HCT116 (cell line): Measurements from ENCODE around the gene FOXD3. TPM values are rescaled to one million over a fixed set of nuclear protein-coding genes. Genes with fewer than 3 reads are reported as not detected.

Source experiments
- ATAC-seq: fragments of 200-7000 bp; cut with Tn5 transposase; 2 replicates; pipeline ENCODE4 v1.9.1; 2020; ENCODE audit warnings: mild to moderate bottlenecking, moderate library complexity
- BruUV-seq: library from RNA; stranded (reverse); fragments of 400-500 nt; replicated peaks from 2 replicates; lab custom pipeline; 2021; lab: Mats Ljungman, UMichigan
- CTCF ChIA-PET: fragments of 300-600 bp; sonication (Branson Sonifier 250); formaldehyde crosslinking; loops from one replicate; lab custom pipeline; 2021; ENCODE audit warnings: antibody characterized with exemption; lab: Charles Lee
- POLR2A ChIA-PET: fragments of 300-600, 350-600 bp; sonication (Branson Sonifier 250); formaldehyde crosslinking; loops from one replicate; lab custom pipeline; 2021; ENCODE audit warnings: antibody characterized with exemption; lab: Charles Lee
- RAD21 ChIA-PET, 2 experiments: fragments of 300-600 bp; sonication (Branson Sonifier 250); formaldehyde crosslinking; loops; one replicate each; lab custom pipeline; 2023; ENCODE audit warnings: low total read pairs in 2 of 2; ENCODE audit not compliant: uncharacterized antibody in 2 of 2, unreplicated experiment in 2 of 2, low non-redundant PET in 1 of 2; lab: Charles Lee
- DNase-seq: peaks from one replicate; pipeline ENCODE4 v3.0.0-alpha.2; 2010; ENCODE audit warnings: low read depth, low spot score
- H2AFZ ChIP-seq: fragments of 200-600 bp; shearing (Covaris generic), sonication (generic); 2 replicates; pipeline ENCODE4 v1.6.1; 2017; ENCODE audit warnings: low read depth, mixed run types, mixed read lengths, antibody characterized with exemption, low read length; ENCODE audit not compliant: poor library complexity, severe bottlenecking
- H3K27ac ChIP-seq: 2 replicates; pipeline ENCODE4 v1.5.1; 2012; ENCODE audit warnings: low read depth, low read length
- H3K27me3 ChIP-seq: fragments of 200-600 bp; sonication (generic); 2 replicates; pipeline ENCODE4 v1.6.1; 2016; ENCODE audit warnings: mixed run types, low read length, mixed read lengths; ENCODE audit not compliant: insufficient read depth
- H3K36me3 ChIP-seq, 2 experiments: fragments of 200-500 bp in 1 of 2; fragments of 200-600 bp in 1 of 2; sonication (Bioruptor generic) in 1 of 2; sonication (generic) in 1 of 2; 2 replicates each; pipeline versions ENCODE4 v1.5.1 to v1.6.1; 2014 to 2016; ENCODE audit warnings: low read length in 2 of 2, inconsistent platforms in 1 of 2, mixed read lengths in 1 of 2, mixed run types in 1 of 2; ENCODE audit not compliant: insufficient read depth in 2 of 2, control insufficient read depth in 1 of 2
- H3K4me1 ChIP-seq, 2 experiments: fragments of 200-600 bp in 1 of 2; sonication (generic) in 1 of 2; 2 replicates each; pipeline versions ENCODE4 v1.5.1 to v1.6.1; 2012 to 2017; ENCODE audit warnings: low read length in 2 of 2, inconsistent platforms in 1 of 2, mild to moderate bottlenecking in 1 of 2, mixed read lengths in 1 of 2, mixed run types in 1 of 2, moderate library complexity in 1 of 2; ENCODE audit not compliant: insufficient read depth in 2 of 2, control insufficient read depth in 1 of 2
- H3K4me2 ChIP-seq: fragments of 200-600 bp; sonication (generic); 2 replicates; pipeline ENCODE4 v1.6.1; 2017; ENCODE audit warnings: mixed run types, low read length, mixed read lengths
- H3K4me3 ChIP-seq, 2 experiments: fragments of 200-600 bp in 1 of 2; sonication (generic) in 1 of 2; replicated peaks in 1 of 2; 2 replicates each; pipeline ENCODE4 v1.5.1; 2011 to 2016; ENCODE audit warnings: low read length in 2 of 2, control low read depth in 1 of 2, low read depth in 1 of 2, mild to moderate bottlenecking in 1 of 2, mixed read lengths in 1 of 2, mixed run types in 1 of 2
- H3K79me2 ChIP-seq: fragments of 200-600 bp; sonication (generic); 2 replicates; pipeline ENCODE4 v1.6.1; 2017; ENCODE audit warnings: mild to moderate bottlenecking, mixed run types, low read length, moderate library complexity, mixed read lengths; ENCODE audit not compliant: insufficient read depth
- H3K9ac ChIP-seq: fragments of 200-600 bp; sonication (generic); 2 replicates; pipeline ENCODE4 v1.6.1; 2016; ENCODE audit warnings: low read length, mixed read lengths
- H3K9me2 ChIP-seq: fragments of 200-600 bp; sonication (generic), shearing (Covaris generic); 2 replicates; pipeline ENCODE4 v1.6.1; 2017; ENCODE audit warnings: mixed run types, mild to moderate bottlenecking, moderate library complexity; ENCODE audit not compliant: insufficient read depth
- H3K9me3 ChIP-seq, 2 experiments: fragments of 200-500 bp in 1 of 2; fragments of 200-600 bp in 1 of 2; sonication (Bioruptor generic) in 1 of 2; sonication (generic) in 1 of 2; 2 replicates each; pipeline ENCODE4 v1.6.1; 2014 to 2017; ENCODE audit warnings: low read length in 2 of 2, mixed read lengths in 2 of 2, inconsistent platforms in 1 of 2, low read depth in 1 of 2, mild to moderate bottlenecking in 1 of 2, mixed run types in 1 of 2, moderate library complexity in 1 of 2; ENCODE audit not compliant: control insufficient read depth in 1 of 2, insufficient read depth in 1 of 2
- H4K20me1 ChIP-seq: fragments of 200-600 bp; sonication (generic), shearing (Covaris generic); 2 replicates; pipeline ENCODE4 v1.6.1; 2017; ENCODE audit warnings: mixed run types, mild to moderate bottlenecking, moderate library complexity; ENCODE audit not compliant: insufficient read depth
- CBX3 ChIP-seq: IDR thresholded peaks from 2 replicates; pipeline ENCODE4 v1.6.1; 2012; ENCODE audit warnings: low read depth
- CEBPB ChIP-seq: IDR thresholded peaks from 2 replicates; pipeline ENCODE4 v1.6.1; 2012; ENCODE audit warnings: low read depth
- CTCF ChIP-seq, 3 experiments: fragments of 200-600 bp in 1 of 3; sonication (generic) in 1 of 3; IDR thresholded peaks in 2 of 3; conservative IDR thresholded peaks in 1 of 3; 2 replicates each; pipeline ENCODE4 v1.5.1; 2012 to 2017; ENCODE audit warnings: low read depth in 2 of 3, low read length in 2 of 3, antibody characterized with exemption in 1 of 3, borderline replicate concordance in 1 of 3, control low read depth in 1 of 3, mild to moderate bottlenecking in 1 of 3, mixed read lengths in 1 of 3, mixed run types in 1 of 3, moderate library complexity in 1 of 3; ENCODE audit not compliant: insufficient read depth in 1 of 3
- EGR1 ChIP-seq: IDR thresholded peaks from 2 replicates; pipeline ENCODE4 v1.6.1; 2012; ENCODE audit warnings: low read depth
- ELF1 ChIP-seq: IDR thresholded peaks from 2 replicates; pipeline ENCODE4 v1.6.1; 2012; ENCODE audit warnings: low read depth, borderline replicate concordance
- EZH2 ChIP-seq: fragments of 200-600 bp; sonication (generic); IDR thresholded peaks from 2 replicates; pipeline ENCODE4 v1.6.1; 2017; ENCODE audit warnings: antibody characterized with exemption, mixed run types
- FOSL1 ChIP-seq: IDR thresholded peaks from 2 replicates; pipeline ENCODE4 v1.6.1; 2012; ENCODE audit warnings: low read depth
- JUND ChIP-seq: IDR thresholded peaks from 2 replicates; pipeline ENCODE4 v1.6.1; 2012
- MAX ChIP-seq: IDR thresholded peaks from 2 replicates; pipeline ENCODE4 v1.6.1; 2012
- RAD21 ChIP-seq: IDR thresholded peaks from 2 replicates; pipeline ENCODE4 v1.6.1; 2012; ENCODE audit warnings: low read depth, mild to moderate bottlenecking
- REST ChIP-seq: IDR thresholded peaks from 2 replicates; pipeline ENCODE4 v1.6.1; 2012; ENCODE audit warnings: low read depth
- SIN3A ChIP-seq: IDR thresholded peaks from 2 replicates; pipeline ENCODE4 v1.6.1; 2012; ENCODE audit warnings: low read depth
- SP1 ChIP-seq: IDR thresholded peaks from 2 replicates; pipeline ENCODE4 v1.6.1; 2012; ENCODE audit warnings: low read depth
- SRF ChIP-seq: IDR thresholded peaks from 2 replicates; pipeline ENCODE4 v1.6.1; 2012; ENCODE audit warnings: low read depth
- TCF7L2 ChIP-seq: IDR thresholded peaks from 2 replicates; pipeline ENCODE4 v1.7.0; 2011; ENCODE audit warnings: borderline replicate concordance, inconsistent platforms; ENCODE audit not compliant: insufficient read depth, insufficient read length; ENCODE audit errors: extremely low read depth
- ZBTB33 ChIP-seq: IDR thresholded peaks from 2 replicates; pipeline ENCODE4 v1.6.1; 2011; ENCODE audit warnings: mild to moderate bottlenecking, low read length, moderate library complexity; ENCODE audit not compliant: insufficient replicate concordance; ENCODE audit errors: extremely low read depth
- ZFX ChIP-seq: fragments of 450-650 bp; IDR thresholded peaks from 2 replicates; pipeline ENCODE4 v1.6.1; 2017
- ZNF274 ChIP-seq: fragments of 200-500 bp; sonication (Bioruptor generic); IDR thresholded peaks from 2 replicates; pipeline ENCODE4 v1.6.1; 2014; ENCODE audit warnings: mild to moderate bottlenecking, low read depth, low read length, inconsistent platforms
- intact Hi-C: fragments of 100-400 bp; cut with micrococcal nuclease; formaldehyde crosslinking; loops from 2 replicates; pipeline ENCODE4 v1.10.0; 2022
- total RNA-seq: library from RNA; stranded (reverse); gene quantifications from one replicate; pipeline ENCODE4 v1.2.1, GENCODE V29; 2021; ENCODE audit not compliant: unreplicated experiment

The FOXD3 gene
- total RNA-seq, 1 experiment from 2014 or later, result 0.17 TPM

- Histone ChIP-seq H3K27me3 (no peaks in the 10 kb centered on the region), H3K9me3 (no peaks in the 10 kb centered on the region), H3K27ac (no peak overlapping the region), H3K79me2 (no peaks in the 10 kb centered on the region), H2AFZ (no peak overlapping the region), H3K4me1 (peaks cover 4 to 10% of the 10 kb centered on the region in 2 experiments), H3K9ac (no peak overlapping the region), H3K36me3 (no peaks in the 10 kb centered on the region), H3K4me3 (no peak overlapping the region), H3K4me2 (no peak overlapping the region), H3K9me2 (no peaks in the 10 kb centered on the region), H4K20me1 (no peaks in the 10 kb centered on the region)
- ChIA-PET RAD21 (no interaction called here), CTCF (no interaction called here), POLR2A (no interaction called here)
- no peak for TF ChIP-seq MAX
- no peak for TF ChIP-seq SRF
- TF ChIP-seq ZNF274, result no peak
- TF ChIP-seq JUND, result no peak
- TF ChIP-seq ELF1, result no peak
- no peak for TF ChIP-seq EGR1
- TF ChIP-seq SIN3A, result no peak
- no peak for TF ChIP-seq RAD21
- no peak for TF ChIP-seq ZBTB33
- no peak for TF ChIP-seq SP1
- no peak for TF ChIP-seq EZH2
- no peak for TF ChIP-seq FOSL1
- no peak for TF ChIP-seq TCF7L2
- no peak for TF ChIP-seq REST
- TF ChIP-seq CEBPB, result no peak
- TF ChIP-seq CBX3, result no peak
- TF ChIP-seq CTCF (IDR thresholded peaks at IDR 0.05 in 2 of 3, conservative IDR thresholded peaks at IDR 0.05 in 1 of 3; ENCODE audit: borderline replicate concordance in 1 of 3, insufficient read depth in 1 of 3, low read depth in 2 of 3, low read length in 2 of 3), result no peak
- TF ChIP-seq ZFX, result no peak
- no peak for DNase-seq
- BruUV-seq, result no TSS peak
- no peak for ATAC-seq
- intact Hi-C loops, result loop anchor here (5.0 to 10.0 kb wide), 3 partner anchors 118 to 920 kb away; partner anchors contain the start of genes EFCAB7 and ITGB3BP
These were observed 2.4 kb downstream of the FOXD3 start for GRCh38 chr1:63324779-63325119.
